Lower leg skin (tissue), 3 donors: Measurements from ENCODE around the gene LIPH.

ENCODE experiments used
- CTCF ChIP-seq, 3 donors: fragments of 450-650 bp; IDR thresholded peaks; one replicate each; pipeline ENCODE4 v1.5.1; 2016; ENCODE audit warnings: antibody characterized with exemption in 3 of 3, mild to moderate bottlenecking in 3 of 3, moderate library complexity in 2 of 3
- POLR2A ChIP-seq, 2 donors: fragments of 450-650 bp; IDR thresholded peaks; one replicate each; pipeline ENCODE4 v1.6.1; 2016 to 2017; ENCODE audit warnings: antibody characterized with exemption in 2 of 2, mild to moderate bottlenecking in 1 of 2, moderate library complexity in 1 of 2

DNA sequence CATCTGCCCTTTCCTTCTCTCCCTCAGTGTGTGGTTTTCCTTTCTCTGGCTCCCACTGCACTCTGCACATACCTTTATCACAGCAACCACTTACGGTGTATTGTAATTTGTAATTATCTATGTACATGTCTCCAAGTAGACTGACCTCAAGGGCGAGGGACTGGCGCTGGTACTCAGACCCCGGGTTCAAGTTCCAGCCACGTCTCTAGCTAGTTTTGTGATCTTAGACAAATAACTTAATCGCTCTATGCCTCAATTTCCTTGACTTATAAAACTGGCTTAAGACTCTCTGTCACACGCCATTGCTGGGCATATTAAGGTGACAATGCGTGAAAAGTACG, 33.1 kb upstream of the LIPH start:
- TF ChIP-seq CTCF (IDR thresholded peaks at IDR 0.05) (no peak), POLR2A (IDR thresholded peaks at IDR 0.05) (no peak)
